Measurements from ENCODE around the gene FABP1. TPM values are rescaled to one million over a fixed set of nuclear protein-coding genes. Genes with fewer than 3 reads are reported as not detected.

The FABP1 gene
- total RNA-seq (2014; rRNA removed; shearing (Covaris generic); ENCODE audit: low replicate concordance) = not detected in 2 replicates

DNA sequence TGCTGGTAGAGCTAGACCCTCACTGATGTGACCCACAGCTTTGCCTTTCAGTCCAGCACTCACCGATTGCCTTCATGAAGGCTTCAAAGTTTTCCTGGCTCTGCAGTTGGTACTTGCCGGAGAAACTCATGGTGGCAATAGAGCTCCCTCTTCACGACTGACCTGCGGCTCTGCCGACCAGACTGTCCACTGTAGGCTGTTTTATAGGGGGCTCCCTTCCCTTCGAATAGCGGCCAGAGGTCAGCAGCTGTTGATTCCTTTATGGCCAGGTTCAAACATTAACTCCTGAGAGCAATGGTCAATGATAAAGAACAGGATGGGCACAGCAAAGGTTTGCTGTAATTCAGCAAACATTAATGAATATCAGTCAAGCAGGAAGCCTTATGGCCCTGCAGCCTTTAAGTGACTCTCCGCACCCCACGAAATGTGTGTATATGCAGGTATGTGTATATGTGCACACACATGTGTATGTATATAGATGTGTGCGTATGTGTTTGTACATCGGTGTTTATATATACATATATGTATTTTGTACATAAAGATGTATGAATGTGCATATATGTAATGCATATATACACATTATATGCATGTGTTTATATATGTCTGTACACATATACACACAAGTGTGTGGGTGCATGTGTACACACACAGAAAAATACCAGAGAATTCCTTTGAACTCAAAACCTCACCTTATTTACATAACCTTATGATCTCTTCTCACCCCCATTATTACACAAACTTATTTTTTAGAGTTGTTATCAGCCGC is at the start of gene FABP1:
TSS of gene FABP1 (minus strand) at position 175 of the 766 bp plus-strand sequence. CDS start at position 130, 45 bp downstream.
- in situ Hi-C loops (cut with HindIII; ENCODE audit: low pct_unique_long_range_greater_than_20kb, low sequenced_read_pairs) = no loop called here
- DNase-seq (ENCODE audit: low read depth) = no peak

GRCh38 chr2:88177556-88177955 is 49.7 kb upstream of the FABP1 start:
- in situ Hi-C loops (cut with HindIII; ENCODE audit: low pct_unique_long_range_greater_than_20kb, low sequenced_read_pairs) = no loop called here

DNA sequence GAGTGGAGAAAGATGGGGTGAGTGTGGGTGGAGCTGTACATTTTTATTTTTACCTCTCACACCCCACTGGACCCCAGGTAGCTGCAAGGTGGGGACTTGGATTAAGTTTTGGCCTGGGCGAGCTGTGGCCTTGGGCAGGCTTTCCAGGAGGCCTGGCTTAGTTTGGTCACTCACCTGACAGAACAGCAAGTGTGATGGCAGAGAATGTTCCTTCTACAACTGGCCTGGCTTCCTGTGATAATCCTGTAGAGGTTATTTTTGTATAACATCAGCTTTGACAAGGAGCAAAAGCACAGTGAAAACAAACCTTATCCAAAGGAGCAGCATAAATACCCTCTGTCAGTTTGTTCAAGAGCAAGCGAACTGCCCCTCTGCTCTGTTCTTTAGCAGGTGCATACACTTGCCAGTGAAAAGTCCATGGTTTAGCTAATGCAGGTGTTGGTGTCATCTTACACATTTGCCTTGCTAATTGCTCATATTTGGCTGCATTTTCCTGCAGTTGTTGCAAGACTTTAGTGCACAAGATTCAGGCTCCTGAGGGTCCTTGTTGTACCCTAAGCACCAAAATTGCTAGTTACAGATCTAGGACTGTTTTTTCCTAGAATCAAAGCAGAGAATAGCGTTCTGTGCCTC is 48.6 kb upstream of the FABP1 start:
- in situ Hi-C loops (cut with HindIII; ENCODE audit: low pct_unique_long_range_greater_than_20kb, low sequenced_read_pairs) = no loop called here

More at GRCh38 chr2:88177556-88177955, 49.7 kb upstream of the FABP1 start:
- no peak for DNase-seq (ENCODE audit: low read depth)

DNA sequence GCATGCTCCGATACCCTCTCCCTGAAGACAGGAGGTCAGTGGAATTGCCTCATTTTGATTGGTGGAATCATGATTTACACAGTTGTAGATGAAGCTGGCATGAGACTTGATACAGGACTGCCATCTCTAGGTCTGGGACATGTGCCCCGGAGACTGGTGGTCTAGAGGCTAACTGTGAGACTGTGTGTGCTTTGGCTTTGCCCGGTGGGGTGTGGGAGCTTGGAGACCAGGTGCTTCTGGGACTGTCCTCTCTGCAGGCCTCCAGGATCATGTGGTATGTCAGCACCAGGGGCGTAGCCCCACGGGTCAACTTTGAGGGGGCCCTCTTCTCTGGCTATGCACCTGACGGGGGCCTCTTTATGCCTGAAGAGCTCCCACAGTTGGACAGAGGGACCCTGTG is 45.0 kb upstream of the FABP1 start:
- no peak for DNase-seq (ENCODE audit: low read depth)
- in situ Hi-C loops (cut with HindIII; ENCODE audit: low pct_unique_long_range_greater_than_20kb, low sequenced_read_pairs) = no loop called here

More for the DNA sequence above, 48.6 kb upstream of the FABP1 start:
- DNase-seq (ENCODE audit: low read depth) = no peak

DNA sequence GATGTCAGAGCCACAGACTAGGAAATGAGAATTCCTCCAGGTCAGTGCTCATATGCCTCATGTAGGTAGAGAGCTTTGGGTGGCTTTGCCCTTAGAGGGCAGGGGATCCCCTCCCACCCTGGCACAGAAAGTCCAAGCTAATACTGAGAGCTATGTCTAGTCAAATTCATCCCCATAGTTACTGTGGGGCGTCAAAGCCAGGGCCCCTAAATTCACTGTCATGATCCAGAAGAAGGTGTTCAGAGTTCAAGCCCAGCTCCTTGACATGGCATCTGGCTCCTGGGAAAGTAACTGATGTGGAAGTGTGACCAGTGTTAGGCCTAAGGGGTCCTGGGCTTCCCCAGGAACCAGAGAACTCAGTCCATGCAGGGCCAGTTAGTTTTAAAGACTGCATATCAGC is 44.1 kb upstream of the FABP1 start:
- in situ Hi-C loops (cut with HindIII; ENCODE audit: low pct_unique_long_range_greater_than_20kb, low sequenced_read_pairs) = no loop called here

GRCh38 chr2:88170472-88170892 is 42.6 kb upstream of the FABP1 start:
- DNase-seq (ENCODE audit: low read depth) = no peak
- in situ Hi-C loops (cut with HindIII; ENCODE audit: low pct_unique_long_range_greater_than_20kb, low sequenced_read_pairs) = no loop called here

More for the DNA sequence above, 44.1 kb upstream of the FABP1 start:
- no peak for DNase-seq (ENCODE audit: low read depth)

DNA sequence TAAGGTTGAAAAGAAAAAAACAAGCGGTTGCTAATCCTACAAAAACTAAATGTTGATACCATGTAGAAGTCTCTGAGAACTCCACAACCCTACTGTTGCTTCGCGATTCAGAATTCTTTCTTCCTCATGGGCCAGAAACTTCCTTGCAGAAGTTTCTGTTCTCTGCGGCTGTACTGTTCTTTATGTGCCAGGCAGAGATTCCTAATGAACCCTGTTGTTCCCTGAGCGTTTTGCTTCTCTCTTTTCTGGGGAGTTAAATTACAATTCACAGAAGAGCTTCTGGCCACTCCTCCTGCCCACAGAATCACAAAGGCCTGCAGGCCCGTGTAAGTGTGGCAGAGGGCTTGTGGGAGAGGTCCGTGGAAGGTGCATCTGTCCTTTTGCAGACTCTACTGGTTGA is 40.5 kb upstream of the FABP1 start:
- DNase-seq (ENCODE audit: low read depth) = no peak
- in situ Hi-C loops (cut with HindIII; ENCODE audit: low pct_unique_long_range_greater_than_20kb, low sequenced_read_pairs) = no loop called here

DNA sequence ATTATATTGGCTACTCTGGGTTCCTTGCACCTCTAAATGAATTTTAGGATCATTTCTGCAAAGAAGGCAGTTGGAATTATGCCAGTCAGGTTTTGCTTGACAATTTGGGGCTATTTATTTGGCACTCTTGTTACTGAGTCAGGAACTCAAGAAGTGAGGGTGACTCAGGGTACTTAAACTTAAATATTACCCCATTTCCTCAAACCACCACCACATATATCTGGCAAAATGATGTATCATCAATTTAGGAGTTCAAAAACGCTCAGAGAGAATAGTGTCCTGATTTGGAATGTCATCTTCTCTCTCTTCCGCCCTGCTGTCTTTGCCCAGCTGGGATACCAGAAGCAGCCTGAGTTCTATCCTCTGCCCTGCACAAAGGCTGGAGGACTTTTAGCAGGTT is 39.9 kb upstream of the FABP1 start:
- in situ Hi-C loops (cut with HindIII; ENCODE audit: low pct_unique_long_range_greater_than_20kb, low sequenced_read_pairs) = no loop called here
- DNase-seq (ENCODE audit: low read depth) = no peak

DNA sequence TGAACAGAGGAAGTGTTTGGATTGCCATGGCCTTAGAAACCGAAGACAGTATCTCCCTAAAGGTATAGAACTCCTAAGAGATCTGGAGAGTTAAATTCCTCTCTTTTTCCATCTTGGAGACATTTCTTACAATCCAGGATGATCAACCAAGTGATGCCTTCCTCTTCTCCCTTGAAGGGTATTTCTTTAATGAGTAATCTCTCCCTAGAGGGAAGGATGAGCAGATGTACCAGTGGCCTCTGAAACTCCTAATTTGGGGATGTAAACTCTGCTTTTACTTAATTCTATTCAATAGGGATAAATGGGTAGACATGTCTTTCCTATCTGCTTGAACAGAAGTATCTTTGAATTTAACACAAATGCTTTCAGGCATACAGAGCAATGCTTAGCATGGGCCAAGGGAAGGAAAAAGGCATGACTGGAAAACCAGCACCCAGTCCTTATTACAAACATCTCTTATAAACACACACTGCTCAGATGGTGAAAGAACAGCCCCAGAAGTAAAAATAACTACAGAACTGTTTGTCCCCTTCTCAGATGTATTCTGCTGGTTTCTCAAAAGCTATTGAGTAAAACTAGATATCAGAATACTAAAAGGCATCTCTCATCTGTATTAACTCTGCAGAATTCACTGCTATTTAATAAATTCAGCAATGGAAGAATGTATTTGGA is 37.6 kb upstream of the FABP1 start:
- no peak for DNase-seq (ENCODE audit: low read depth)
- in situ Hi-C loops (cut with HindIII; ENCODE audit: low pct_unique_long_range_greater_than_20kb, low sequenced_read_pairs) = no loop called here

DNA sequence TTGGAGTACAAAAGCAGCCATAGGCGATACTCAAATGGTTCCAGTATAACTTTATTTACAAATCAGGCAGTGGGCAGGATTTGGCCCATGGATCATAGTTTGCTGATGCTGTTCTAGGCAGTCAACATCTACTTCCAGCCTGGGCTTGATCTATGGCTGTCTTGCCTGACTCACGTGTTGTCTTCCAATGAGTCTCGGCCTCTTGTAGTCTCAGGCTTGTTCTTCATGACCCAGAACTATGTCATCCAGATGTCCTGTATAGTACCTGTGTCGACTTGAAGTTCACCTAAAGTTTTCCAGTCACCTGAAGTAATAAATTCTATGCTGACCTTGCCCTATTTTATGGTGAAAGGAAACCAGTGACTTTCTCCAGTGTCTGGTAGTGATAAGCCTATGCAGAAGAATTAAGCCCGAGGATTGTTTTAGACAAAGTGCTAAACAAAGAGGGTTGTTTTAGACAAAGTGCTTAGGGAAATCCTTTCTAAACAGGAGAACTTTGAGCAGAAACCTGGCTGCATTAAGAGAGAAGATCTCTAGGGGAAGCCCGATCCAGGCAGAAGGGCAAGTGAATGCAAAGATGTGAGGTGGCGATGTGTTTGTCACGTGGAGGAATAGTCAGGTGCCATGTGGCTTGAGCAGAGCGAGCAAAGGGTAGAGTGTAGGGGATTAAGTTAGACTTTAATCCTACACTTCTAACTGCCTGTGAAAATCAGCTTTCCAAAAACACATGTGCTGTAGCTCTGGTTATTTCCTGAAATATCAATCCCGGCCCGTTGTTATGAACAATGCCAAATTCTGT is 33.8 kb upstream of the FABP1 start:
- in situ Hi-C loops (cut with HindIII; ENCODE audit: low pct_unique_long_range_greater_than_20kb, low sequenced_read_pairs) = no loop called here
- DNase-seq (ENCODE audit: low read depth) = no peak

DNA sequence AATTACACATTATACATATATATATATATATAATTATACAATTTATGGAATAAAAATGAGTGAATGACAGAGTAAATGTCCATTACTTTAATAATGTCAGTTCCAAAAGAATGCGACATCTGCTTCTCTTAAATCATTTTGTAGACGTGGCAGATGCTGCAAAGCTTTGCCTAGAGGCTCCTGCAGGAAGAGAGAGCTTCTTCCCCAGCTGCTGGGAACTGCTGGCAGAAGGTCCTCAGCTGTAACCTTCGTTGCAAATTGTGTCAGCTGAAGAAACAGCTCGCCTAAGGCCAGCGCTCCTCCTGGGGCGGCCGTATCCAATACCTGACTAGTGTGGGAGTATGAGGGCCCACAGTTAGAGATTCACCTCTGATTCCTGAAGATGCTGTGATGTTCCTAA is 32.7 kb upstream of the FABP1 start:
- in situ Hi-C loops (cut with HindIII; ENCODE audit: low pct_unique_long_range_greater_than_20kb, low sequenced_read_pairs) = no loop called here

DNA sequence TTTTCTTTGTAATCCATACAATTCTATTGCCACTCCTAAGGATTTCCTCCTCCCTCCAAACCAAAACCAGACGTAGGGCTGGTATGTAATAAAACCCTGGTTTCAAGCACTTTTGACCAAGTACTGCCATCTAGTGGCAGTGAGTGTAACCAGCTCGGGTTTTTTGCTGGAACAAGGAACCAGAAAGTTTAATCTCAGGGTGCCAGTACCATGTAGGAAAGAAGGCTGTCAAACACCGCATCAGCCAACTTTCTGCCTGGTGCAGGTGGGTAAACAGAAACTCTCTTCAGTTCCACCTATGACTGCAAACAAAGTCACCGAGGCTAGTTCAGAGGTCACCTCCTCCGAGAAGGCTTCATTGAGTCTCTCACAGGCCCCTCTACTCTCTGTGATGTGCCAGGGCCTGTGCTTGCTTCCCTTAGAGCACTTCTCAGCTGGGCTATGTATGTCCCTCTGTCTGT is 32.1 kb upstream of the FABP1 start:
- in situ Hi-C loops (cut with HindIII; ENCODE audit: low pct_unique_long_range_greater_than_20kb, low sequenced_read_pairs) = no loop called here
- DNase-seq (ENCODE audit: low read depth) = peak; percentile 38

More for the DNA sequence above, 32.7 kb upstream of the FABP1 start:
- no peak for DNase-seq (ENCODE audit: low read depth)

DNA sequence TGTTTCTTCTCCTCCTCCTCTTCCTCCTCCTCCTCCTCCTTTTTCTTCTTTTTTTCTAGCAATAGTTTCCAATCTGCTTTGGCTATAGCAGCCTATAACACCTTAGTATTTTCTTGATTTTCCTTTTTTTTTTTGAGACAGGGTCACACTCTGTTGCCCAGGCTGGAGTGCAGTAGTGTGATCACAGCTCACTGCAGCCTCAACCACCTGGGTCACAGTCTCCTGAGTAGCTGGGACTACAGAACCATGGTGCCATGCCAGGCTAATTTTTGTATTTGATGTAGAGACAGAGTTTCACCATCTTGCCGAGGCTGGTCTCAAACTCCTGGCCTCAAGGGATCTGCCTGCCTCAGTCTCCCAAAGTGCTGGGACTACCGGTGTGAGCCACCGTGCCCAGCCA is 31.6 kb upstream of the FABP1 start:
- in situ Hi-C loops (cut with HindIII; ENCODE audit: low pct_unique_long_range_greater_than_20kb, low sequenced_read_pairs) = no loop called here
- DNase-seq (ENCODE audit: low read depth) = no peak

DNA sequence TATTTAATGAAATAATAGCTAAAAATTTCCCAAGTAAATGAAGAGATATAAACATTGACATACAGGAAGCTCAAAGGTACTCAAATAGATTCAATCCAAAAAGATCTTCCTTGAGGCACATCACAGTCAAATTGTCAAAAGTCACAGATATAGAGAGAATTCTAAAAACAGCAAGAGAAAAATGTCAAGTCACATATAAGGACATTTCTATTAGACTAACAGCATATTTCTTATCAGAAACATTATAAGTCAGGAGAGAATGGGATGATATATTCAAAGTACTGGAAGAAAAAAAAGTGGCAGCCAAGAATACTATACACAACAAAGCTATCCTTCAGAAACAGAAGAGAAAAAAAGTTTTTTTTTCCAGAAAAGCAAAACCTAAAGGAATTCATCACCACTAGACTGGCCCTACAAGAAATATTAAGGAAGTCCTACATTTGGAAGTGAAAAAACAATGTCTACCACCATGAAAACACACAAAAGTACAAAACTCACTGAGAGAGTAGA is 21.1 kb upstream of the FABP1 start:
- DNase-seq (ENCODE audit: low read depth) = no peak
- in situ Hi-C loops (cut with HindIII; ENCODE audit: low pct_unique_long_range_greater_than_20kb, low sequenced_read_pairs) = no loop called here

DNA sequence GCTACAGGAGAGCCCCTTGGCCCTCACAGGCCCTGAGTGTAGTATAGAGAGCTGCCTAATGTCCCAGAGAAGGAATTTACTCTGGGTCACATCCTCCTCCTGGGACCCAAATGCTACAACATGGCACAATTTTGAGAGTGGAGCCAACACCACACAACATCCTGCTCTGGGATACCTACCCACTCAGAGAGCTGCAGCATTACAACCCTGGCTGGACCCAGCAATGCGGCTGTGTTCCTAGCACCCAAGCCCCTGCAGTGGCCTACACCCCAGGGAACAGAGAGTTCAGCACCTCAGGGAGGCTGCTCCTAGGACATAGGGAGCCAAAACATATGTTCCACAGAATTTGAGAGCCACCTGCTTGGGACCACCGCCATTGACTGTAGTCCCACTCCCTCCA is 19.3 kb upstream of the FABP1 start:
- no peak for DNase-seq (ENCODE audit: low read depth)
- in situ Hi-C loops (cut with HindIII; ENCODE audit: low pct_unique_long_range_greater_than_20kb, low sequenced_read_pairs) = no loop called here

DNA sequence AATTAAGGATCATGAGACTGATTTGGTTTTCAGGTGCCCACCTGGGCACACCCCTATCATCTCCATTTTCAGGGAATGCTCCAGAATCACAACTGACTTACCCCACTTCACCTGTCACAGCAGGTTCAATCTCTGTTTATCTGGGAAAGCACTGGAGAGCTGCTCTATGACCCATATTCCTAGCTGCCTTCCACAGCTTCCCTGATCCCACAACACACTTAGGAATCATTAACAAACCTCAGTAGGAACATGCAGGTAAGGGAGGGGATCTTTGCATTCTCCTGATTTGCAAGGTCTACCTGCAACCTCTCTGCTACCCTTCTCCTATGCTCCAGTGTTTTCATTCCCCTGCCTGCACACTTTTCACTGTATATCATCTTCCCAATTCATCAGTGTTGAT is 18.7 kb upstream of the FABP1 start:
- in situ Hi-C loops (cut with HindIII; ENCODE audit: low pct_unique_long_range_greater_than_20kb, low sequenced_read_pairs) = no loop called here
- DNase-seq (ENCODE audit: low read depth) = no peak

DNA sequence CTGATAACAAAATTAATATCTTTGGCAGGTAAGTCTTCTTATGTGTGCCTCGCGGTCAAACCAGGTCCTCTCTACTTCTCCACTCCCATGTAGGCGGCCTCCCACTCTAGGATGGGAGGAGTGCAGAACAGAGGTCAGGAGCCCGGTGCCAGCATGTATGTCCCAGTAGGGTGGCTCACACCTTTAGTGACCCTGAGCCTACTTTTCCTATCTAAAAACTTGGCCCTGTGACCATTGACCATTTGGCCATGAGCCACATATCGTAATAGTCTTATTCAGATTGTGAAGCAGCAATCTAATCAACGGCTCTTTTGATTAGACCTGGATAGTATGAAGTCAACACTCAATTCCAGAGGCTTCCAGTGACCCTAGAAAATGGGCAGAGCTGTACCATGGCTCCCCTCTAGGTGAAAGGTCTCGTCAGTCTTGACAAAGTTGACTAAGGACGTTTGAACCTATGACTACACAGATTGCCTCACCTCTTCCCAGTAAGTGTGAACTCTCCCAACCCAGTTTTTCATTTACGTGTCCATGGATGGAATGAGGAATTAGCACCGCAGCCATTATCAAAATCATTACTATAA is 17.1 kb upstream of the FABP1 start:
- in situ Hi-C loops (cut with HindIII; ENCODE audit: low pct_unique_long_range_greater_than_20kb, low sequenced_read_pairs) = no loop called here
- DNase-seq (ENCODE audit: low read depth) = no peak

DNA sequence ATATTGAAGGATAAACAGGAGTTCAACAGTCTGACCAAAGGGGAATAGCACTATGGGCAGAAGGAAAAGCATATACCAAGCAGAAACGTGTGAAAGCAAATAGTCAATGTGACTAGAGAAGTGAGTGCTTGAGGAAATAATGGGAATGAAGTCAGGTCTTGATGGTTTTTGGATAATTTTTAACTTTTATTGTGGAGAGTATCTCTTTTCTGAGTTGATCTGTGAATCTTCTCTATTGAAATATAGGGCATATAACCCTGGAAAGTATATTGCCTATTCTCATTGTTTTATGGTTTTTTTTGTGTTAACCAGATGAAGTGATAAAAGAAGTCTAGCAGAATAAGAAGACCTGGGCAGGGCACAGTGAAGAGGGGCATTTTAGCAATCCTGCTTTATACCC is 16.4 kb upstream of the FABP1 start:
- in situ Hi-C loops (cut with HindIII; ENCODE audit: low pct_unique_long_range_greater_than_20kb, low sequenced_read_pairs) = no loop called here
- DNase-seq (ENCODE audit: low read depth) = no peak
